Measurements from ENCODE around the gene CXXC5. TPM values are rescaled to one million over a fixed set of nuclear protein-coding genes. Genes with fewer than 3 reads are reported as not detected.

The CXXC5 gene
- total and polyA plus RNA-seq, 7 donors: 15.7 to 30.0 (median 19.9) TPM

- 14 to 19% methylated on average over 55 of the region's 55 CpGs for WGBS, 2 donors
- Histone ChIP-seq H3K36me3 (no peaks in the 10 kb centered on the region), H3K4me3 (peak overlapping the region; percentile 25 to 60 (median 52)), H3K27me3 (no peaks in the 10 kb centered on the region), H3K27ac (peak overlapping the region; percentile 88 to 95 (median 92)), H3K9me3 (no peaks in the 10 kb centered on the region), H3K4me1 (peaks cover 0 to 71% (median 54%) of the 10 kb centered on the region in 4 donors)
- intact Hi-C loops (cut with DNase I): no loop called here
- DNase-seq: no peak
- TF ChIP-seq EP300 (IDR thresholded peaks at IDR 0.05) (no peak), CTCF (IDR thresholded peaks at IDR 0.05) (no peak), POLR2A (IDR thresholded peaks at IDR 0.05) (no peak), POLR2AphosphoS5 (IDR thresholded peaks at IDR 0.05) (peak in 2 of 4 donors; percentile 46 to 51)
Measured at GRCh38 chr5:139668064-139668880, 20.1 kb downstream of the CXXC5 start.

DNA sequence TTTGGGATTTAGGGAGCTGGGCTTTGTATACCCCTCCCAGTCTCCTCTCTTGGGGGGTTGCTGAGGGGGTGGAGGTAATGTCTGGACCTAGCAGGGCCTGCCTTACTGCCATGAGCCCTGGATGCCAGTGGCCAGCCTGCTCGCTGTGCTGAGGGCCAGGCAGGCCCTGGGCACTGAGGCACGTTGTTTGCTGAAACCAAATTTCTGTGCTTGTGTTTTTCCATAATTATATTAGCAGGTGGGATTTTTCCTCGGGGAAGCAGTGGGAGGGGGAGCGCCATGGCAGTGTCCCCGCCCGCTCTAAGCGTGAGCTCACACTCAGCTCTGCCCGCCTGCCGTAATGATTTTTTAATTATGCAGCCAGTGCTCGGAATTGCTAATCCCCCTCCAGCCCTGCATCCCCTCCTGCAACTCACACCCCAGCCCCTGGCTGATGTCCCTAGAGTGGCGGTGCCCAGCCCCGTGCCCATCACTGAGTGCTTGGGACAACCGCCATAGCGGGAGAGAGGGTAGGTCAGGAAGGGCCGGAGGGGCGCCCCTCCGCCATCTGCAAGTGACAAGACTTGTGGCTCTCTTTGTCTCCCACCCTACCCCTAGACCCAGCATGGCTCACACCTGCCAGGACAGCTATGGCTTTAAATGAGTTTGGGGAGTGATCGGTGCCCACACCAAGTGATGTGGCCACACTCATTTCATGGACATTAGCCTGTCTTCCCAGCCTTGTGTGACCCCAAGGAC, 20.9 kb downstream of the CXXC5 start:
- intact Hi-C loops (cut with DNase I): no loop called here
- peak overlapping the region in 3 of 4 donors; percentile 50 to 60 (median 55) for H3K4me3 ChIP-seq
- peaks cover 0 to 77% (median 62%) of the 10 kb centered on the region in 4 donors for H3K4me1 ChIP-seq

GRCh38 chr5:139669662-139670368, 21.7 kb downstream of the CXXC5 start:
- intact Hi-C loops (cut with DNase I): no loop called here
- Histone ChIP-seq H3K27ac (peak overlapping the region; percentile 61 to 95 (median 90)), H3K4me3 (no peak overlapping the region), H3K27me3 (no peaks in the 10 kb centered on the region), H3K36me3 (no peaks in the 10 kb centered on the region), H3K9me3 (no peaks in the 10 kb centered on the region), H3K4me1 (peaks cover 0 to 78% (median 65%) of the 10 kb centered on the region in 4 donors)
- DNase-seq: no peak
- TF ChIP-seq EP300 (IDR thresholded peaks at IDR 0.05) (no peak), POLR2A (IDR thresholded peaks at IDR 0.05) (no peak), CTCF (IDR thresholded peaks at IDR 0.05) (no peak), POLR2AphosphoS5 (IDR thresholded peaks at IDR 0.05) (no peak)
- WGBS, 2 donors: 36 to 80% methylated on average over 23 of the region's 23 CpGs

More for the DNA sequence above, 20.9 kb downstream of the CXXC5 start:
- Histone ChIP-seq H3K27me3 (no peaks in the 10 kb centered on the region), H3K36me3 (no peaks in the 10 kb centered on the region), H3K9me3 (no peaks in the 10 kb centered on the region), H3K27ac (peak overlapping the region; percentile 88 to 95 (median 92))
- no peak for DNase-seq
- TF ChIP-seq POLR2A (IDR thresholded peaks at IDR 0.05) (no peak), POLR2AphosphoS5 (IDR thresholded peaks at IDR 0.05) (no peak), EP300 (IDR thresholded peaks at IDR 0.05) (no peak), CTCF (IDR thresholded peaks at IDR 0.05) (no peak)
- WGBS, 2 donors: 73 to 89% methylated on average over 18 of the region's 18 CpGs

- intact Hi-C loops (cut with DNase I): no loop called here
- TF ChIP-seq POLR2A (IDR thresholded peaks at IDR 0.05): no peak
- no peak for TF ChIP-seq EP300 (IDR thresholded peaks at IDR 0.05)
- TF ChIP-seq CTCF (IDR thresholded peaks at IDR 0.05): no peak
- no peak for TF ChIP-seq POLR2AphosphoS5 (IDR thresholded peaks at IDR 0.05)
- peaks cover 0 to 78% (median 66%) of the 10 kb centered on the region in 4 donors for H3K4me1 ChIP-seq
- WGBS, 2 donors: 53 to 78% methylated on average over 16 of the region's 16 CpGs
- H3K36me3 ChIP-seq: no peaks in the 10 kb centered on the region
- no peak overlapping the region for H3K4me3 ChIP-seq
- H3K27ac ChIP-seq: peak overlapping the region; percentile 61 to 95 (median 90)
- no peaks in the 10 kb centered on the region for H3K9me3 ChIP-seq
- H3K27me3 ChIP-seq: no peaks in the 10 kb centered on the region
- DNase-seq: no peak
Measured at GRCh38 chr5:139670369-139671095, 22.4 kb downstream of the CXXC5 start.

Data from sigmoid colon (tissue), 7 donors.